ENCODE results near the gene BCL11B.

BCL11B gene

DNA sequence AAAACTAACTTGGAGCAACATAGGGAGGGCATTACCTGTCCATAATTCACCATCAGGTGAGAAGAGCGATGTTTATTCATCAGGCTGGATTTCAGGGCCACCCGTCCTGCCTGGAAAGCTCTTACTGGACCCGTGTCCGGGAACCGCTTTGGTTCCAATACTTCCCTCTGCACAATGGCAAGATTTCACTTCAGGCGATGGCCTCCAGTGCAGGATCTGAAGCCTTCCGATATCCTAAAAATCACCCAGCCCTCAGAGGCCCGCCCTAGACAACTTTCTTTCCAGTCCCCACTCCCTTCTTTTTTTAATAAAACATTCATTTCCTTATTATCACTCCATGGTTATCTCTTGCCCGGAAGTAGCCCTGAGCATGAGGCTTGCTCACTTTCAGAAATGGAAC lies 92.5 kb downstream of the BCL11B start:
- no peak for TF ChIP-seq ZFP30 (CRISPR knock-in tag; IDR thresholded peaks at IDR 0.05)
- no peak for TF ChIP-seq ZFP3 (CRISPR knock-in tag; IDR thresholded peaks at IDR 0.05)
- TF ChIP-seq TOX (CRISPR knock-in tag; IDR thresholded peaks at IDR 0.05; ENCODE audit: borderline replicate concordance) = no peak
- TF ChIP-seq CSRNP3 (CRISPR knock-in tag; IDR thresholded peaks at IDR 0.05) = no peak
- ATAC-seq = no peak

GRCh38 chr14:99177886-99178835 lies 93.8 kb downstream of the BCL11B start:
- TF ChIP-seq, protein P1, sequence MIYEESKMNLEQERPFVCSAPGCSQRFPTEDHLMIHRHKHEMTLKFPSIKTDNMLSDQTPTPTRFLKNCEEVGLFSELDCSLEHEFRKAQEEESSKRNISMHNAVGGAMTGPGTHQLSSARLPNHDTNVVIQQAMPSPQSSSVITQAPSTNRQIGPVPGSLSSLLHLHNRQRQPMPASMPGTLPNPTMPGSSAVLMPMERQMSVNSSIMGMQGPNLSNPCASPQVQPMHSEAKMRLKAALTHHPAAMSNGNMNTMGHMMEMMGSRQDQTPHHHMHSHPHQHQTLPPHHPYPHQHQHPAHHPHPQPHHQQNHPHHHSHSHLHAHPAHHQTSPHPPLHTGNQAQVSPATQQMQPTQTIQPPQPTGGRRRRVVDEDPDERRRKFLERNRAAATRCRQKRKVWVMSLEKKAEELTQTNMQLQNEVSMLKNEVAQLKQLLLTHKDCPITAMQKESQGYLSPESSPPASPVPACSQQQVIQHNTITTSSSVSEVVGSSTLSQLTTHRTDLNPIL (CRISPR knock-in tag; IDR thresholded peaks at IDR 0.05; ENCODE audit: low read depth) = no peak
- no peak for TF ChIP-seq PATZ1 (CRISPR knock-in tag; IDR thresholded peaks at IDR 0.05; ENCODE audit: borderline replicate concordance)
- no peak for TF ChIP-seq SNAI2 (CRISPR knock-in tag; IDR thresholded peaks at IDR 0.05)
- TF ChIP-seq ESRRG (CRISPR knock-in tag; IDR thresholded peaks at IDR 0.05) = no peak
- TF ChIP-seq, protein P2, sequence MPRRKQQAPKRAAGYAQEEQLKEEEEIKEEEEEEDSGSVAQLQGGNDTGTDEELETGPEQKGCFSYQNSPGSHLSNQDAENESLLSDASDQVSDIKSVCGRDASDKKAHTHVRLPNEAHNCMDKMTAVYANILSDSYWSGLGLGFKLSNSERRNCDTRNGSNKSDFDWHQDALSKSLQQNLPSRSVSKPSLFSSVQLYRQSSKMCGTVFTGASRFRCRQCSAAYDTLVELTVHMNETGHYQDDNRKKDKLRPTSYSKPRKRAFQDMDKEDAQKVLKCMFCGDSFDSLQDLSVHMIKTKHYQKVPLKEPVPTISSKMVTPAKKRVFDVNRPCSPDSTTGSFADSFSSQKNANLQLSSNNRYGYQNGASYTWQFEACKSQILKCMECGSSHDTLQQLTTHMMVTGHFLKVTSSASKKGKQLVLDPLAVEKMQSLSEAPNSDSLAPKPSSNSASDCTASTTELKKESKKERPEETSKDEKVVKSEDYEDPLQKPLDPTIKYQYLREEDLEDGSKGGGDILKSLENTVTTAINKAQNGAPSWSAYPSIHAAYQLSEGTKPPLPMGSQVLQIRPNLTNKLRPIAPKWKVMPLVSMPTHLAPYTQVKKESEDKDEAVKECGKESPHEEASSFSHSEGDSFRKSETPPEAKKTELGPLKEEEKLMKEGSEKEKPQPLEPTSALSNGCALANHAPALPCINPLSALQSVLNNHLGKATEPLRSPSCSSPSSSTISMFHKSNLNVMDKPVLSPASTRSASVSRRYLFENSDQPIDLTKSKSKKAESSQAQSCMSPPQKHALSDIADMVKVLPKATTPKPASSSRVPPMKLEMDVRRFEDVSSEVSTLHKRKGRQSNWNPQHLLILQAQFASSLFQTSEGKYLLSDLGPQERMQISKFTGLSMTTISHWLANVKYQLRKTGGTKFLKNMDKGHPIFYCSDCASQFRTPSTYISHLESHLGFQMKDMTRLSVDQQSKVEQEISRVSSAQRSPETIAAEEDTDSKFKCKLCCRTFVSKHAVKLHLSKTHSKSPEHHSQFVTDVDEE (CRISPR knock-in tag; IDR thresholded peaks at IDR 0.05) = no peak
- TF ChIP-seq TCF4 (CRISPR knock-in tag; IDR thresholded peaks at IDR 0.05; ENCODE audit: borderline replicate concordance) = no peak
- no peak for TF ChIP-seq GLIS3 (CRISPR knock-in tag; IDR thresholded peaks at IDR 0.05)
- TF ChIP-seq POU6F1 (CRISPR knock-in tag; IDR thresholded peaks at IDR 0.05; ENCODE audit: borderline replicate concordance, low read depth) = no peak
- no peak for TF ChIP-seq ZNF70 (CRISPR knock-in tag; IDR thresholded peaks at IDR 0.05)
- no peak for TF ChIP-seq ZC3H10 (CRISPR knock-in tag; IDR thresholded peaks at IDR 0.05)
- TF ChIP-seq TOX (CRISPR knock-in tag; IDR thresholded peaks at IDR 0.05; ENCODE audit: borderline replicate concordance) = no peak
- no peak for TF ChIP-seq BACH2 (CRISPR knock-in tag; IDR thresholded peaks at IDR 0.05; ENCODE audit: borderline replicate concordance)
- TF ChIP-seq PPARA (CRISPR knock-in tag; IDR thresholded peaks at IDR 0.05; ENCODE audit: borderline replicate concordance) = no peak
- no peak for ATAC-seq

DNA sequence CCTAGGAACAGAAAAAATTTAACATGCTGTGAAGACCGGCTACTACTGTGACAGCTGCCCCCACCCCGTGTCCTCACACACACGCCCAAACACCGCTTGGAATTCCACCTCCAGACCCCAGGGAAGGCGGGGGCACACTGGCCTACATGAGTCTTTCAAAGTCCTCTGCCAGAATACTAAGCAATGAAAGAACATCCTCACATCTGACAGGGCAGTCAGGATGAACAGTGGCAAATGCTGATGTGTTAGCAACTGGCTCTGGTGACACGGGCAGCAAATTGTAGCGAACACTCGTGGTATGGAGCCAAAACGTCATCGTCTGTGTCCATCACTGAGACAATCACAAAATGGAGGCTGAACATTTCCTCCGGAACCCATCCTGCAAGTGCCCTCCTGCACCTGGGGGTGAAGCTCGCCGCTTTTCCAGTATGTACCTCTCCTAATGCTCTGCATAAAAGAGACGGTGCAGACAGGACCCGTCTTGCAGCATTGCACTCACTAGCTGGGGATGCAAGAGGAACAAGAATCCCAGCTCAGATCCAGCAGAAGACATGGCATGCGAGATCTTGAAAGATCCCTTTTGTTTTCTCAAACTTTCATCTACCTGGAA lies 94.8 kb downstream of the BCL11B start:
- no peak for ATAC-seq
- no peak for TF ChIP-seq TOX (CRISPR knock-in tag; IDR thresholded peaks at IDR 0.05; ENCODE audit: borderline replicate concordance)
- TF ChIP-seq SNAI2 (CRISPR knock-in tag; IDR thresholded peaks at IDR 0.05) = no peak
- TF ChIP-seq ESRRG (CRISPR knock-in tag; IDR thresholded peaks at IDR 0.05) = no peak
- TF ChIP-seq PPARA (CRISPR knock-in tag; IDR thresholded peaks at IDR 0.05; ENCODE audit: borderline replicate concordance) = no peak
- TF ChIP-seq, protein P2 (CRISPR knock-in tag; IDR thresholded peaks at IDR 0.05) = no peak
- no peak for TF ChIP-seq TCF4 (CRISPR knock-in tag; IDR thresholded peaks at IDR 0.05; ENCODE audit: borderline replicate concordance)
- no peak for TF ChIP-seq ZNF70 (CRISPR knock-in tag; IDR thresholded peaks at IDR 0.05)
- TF ChIP-seq CSRNP3 (CRISPR knock-in tag; IDR thresholded peaks at IDR 0.05) = no peak
- TF ChIP-seq PATZ1 (CRISPR knock-in tag; IDR thresholded peaks at IDR 0.05; ENCODE audit: borderline replicate concordance) = no peak
- no peak for TF ChIP-seq ISL1 (CRISPR knock-in tag; IDR thresholded peaks at IDR 0.05)
- no peak for TF ChIP-seq GLIS3 (CRISPR knock-in tag; IDR thresholded peaks at IDR 0.05)
